Measurements from ENCODE around the gene KMT2E. TPM values are rescaled to one million over a fixed set of nuclear protein-coding genes. Genes with fewer than 3 reads are reported as not detected.

The KMT2E gene
- total RNA-seq, 1 donor from 2014 or later, result 75.6 TPM

- no peak for DNase-seq (ENCODE audit: extremely low spot score, unreplicated experiment)
- H3K27ac Mint-ChIP-seq (ENCODE audit: unreplicated experiment), result peak overlapping the region; percentile 100
- peaks cover 11% of the 10 kb centered on the region for H3K36me3 Mint-ChIP-seq (ENCODE audit: unreplicated experiment)
Observed at GRCh38 chr7:105011141-105011830, 2.7 kb upstream of the KMT2E start.

DNA sequence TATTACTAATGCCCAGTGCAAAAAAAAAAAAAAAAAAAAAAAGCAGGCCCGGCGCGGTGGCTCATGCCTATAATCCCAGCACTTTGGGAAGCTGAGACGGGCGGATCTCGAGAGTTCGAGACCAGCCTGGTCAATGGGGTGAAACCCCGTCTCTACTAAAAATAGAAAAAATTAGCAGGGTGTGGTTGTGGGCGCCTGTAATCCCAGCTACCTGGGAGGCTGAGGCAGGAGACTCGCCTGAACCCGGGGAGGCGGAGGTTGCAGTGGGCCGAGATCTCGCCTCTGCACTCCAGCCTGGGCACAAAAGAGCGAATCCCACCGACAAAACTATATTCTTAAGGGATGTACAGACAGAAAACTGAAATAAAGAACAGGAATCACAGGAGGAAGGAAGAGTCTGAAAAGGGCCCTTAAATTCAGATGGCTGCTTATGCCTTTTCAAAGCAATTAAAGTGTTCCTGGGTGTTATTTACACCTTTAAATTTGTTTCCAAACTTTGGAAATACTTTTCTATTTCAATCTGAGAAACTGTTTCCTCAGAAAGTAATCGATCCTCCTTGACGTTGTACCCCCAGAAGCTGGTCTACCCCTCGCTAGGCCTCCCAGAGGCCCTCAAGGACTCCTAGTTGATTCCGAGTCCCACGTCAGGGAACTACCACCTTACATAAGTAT lies 2.0 kb upstream of the KMT2E start:
- peak overlapping the region; percentile 98 for H3K4me3 Mint-ChIP-seq (ENCODE audit: unreplicated experiment)
- peaks cover 11% of the 10 kb centered on the region for H3K36me3 Mint-ChIP-seq (ENCODE audit: unreplicated experiment)

More at GRCh38 chr7:105011141-105011830, 2.7 kb upstream of the KMT2E start:
- H3K4me3 Mint-ChIP-seq (ENCODE audit: unreplicated experiment), result peak overlapping the region; percentile 98
- peaks cover 40% of the 10 kb centered on the region for H3K4me1 Mint-ChIP-seq (ENCODE audit: unreplicated experiment)
- no peaks in the 10 kb centered on the region for H3K9me3 Mint-ChIP-seq (ENCODE audit: unreplicated experiment)
- TF ChIP-seq, protein P1, sequence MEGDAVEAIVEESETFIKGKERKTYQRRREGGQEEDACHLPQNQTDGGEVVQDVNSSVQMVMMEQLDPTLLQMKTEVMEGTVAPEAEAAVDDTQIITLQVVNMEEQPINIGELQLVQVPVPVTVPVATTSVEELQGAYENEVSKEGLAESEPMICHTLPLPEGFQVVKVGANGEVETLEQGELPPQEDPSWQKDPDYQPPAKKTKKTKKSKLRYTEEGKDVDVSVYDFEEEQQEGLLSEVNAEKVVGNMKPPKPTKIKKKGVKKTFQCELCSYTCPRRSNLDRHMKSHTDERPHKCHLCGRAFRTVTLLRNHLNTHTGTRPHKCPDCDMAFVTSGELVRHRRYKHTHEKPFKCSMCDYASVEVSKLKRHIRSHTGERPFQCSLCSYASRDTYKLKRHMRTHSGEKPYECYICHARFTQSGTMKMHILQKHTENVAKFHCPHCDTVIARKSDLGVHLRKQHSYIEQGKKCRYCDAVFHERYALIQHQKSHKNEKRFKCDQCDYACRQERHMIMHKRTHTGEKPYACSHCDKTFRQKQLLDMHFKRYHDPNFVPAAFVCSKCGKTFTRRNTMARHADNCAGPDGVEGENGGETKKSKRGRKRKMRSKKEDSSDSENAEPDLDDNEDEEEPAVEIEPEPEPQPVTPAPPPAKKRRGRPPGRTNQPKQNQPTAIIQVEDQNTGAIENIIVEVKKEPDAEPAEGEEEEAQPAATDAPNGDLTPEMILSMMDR (IDR thresholded peaks at IDR 0.05), result no peak
- H3K27me3 Mint-ChIP-seq (ENCODE audit: unreplicated experiment), result no peaks in the 10 kb centered on the region

GRCh38 chr7:105012503-105013220 lies 1.3 kb upstream of the KMT2E start:
- H3K9me3 Mint-ChIP-seq (ENCODE audit: unreplicated experiment), result no peaks in the 10 kb centered on the region
- peaks cover 44% of the 10 kb centered on the region for H3K4me1 Mint-ChIP-seq (ENCODE audit: unreplicated experiment)
- TF ChIP-seq, protein P1 (IDR thresholded peaks at IDR 0.05), result no peak
- DNase-seq (ENCODE audit: extremely low spot score, unreplicated experiment), result peak; percentile 99
- peak overlapping the region; percentile 100 for H3K27ac Mint-ChIP-seq (ENCODE audit: unreplicated experiment)
- H3K36me3 Mint-ChIP-seq (ENCODE audit: unreplicated experiment), result peaks cover 11% of the 10 kb centered on the region
- no peaks in the 10 kb centered on the region for H3K27me3 Mint-ChIP-seq (ENCODE audit: unreplicated experiment)
- H3K4me3 Mint-ChIP-seq (ENCODE audit: unreplicated experiment), result peak overlapping the region; percentile 98

More for the DNA sequence above, 2.0 kb upstream of the KMT2E start:
- no peaks in the 10 kb centered on the region for H3K27me3 Mint-ChIP-seq (ENCODE audit: unreplicated experiment)
- TF ChIP-seq, protein P1 (IDR thresholded peaks at IDR 0.05), result no peak
- peak overlapping the region; percentile 100 for H3K27ac Mint-ChIP-seq (ENCODE audit: unreplicated experiment)
- no peak for DNase-seq (ENCODE audit: extremely low spot score, unreplicated experiment)
- H3K4me1 Mint-ChIP-seq (ENCODE audit: unreplicated experiment), result peaks cover 41% of the 10 kb centered on the region
- H3K9me3 Mint-ChIP-seq (ENCODE audit: unreplicated experiment), result no peaks in the 10 kb centered on the region

- TF ChIP-seq, protein P1 (IDR thresholded peaks at IDR 0.05), result peak; percentile 53
- peak; percentile 98 for DNase-seq (ENCODE audit: extremely low spot score, unreplicated experiment)
- Mint-ChIP-seq H3K36me3 (ENCODE audit: unreplicated experiment) (peaks cover 11% of the 10 kb centered on the region), H3K27ac (ENCODE audit: unreplicated experiment) (peak overlapping the region; percentile 100), H3K4me3 (ENCODE audit: unreplicated experiment) (peak overlapping the region; percentile 98), H3K9me3 (ENCODE audit: unreplicated experiment) (no peaks in the 10 kb centered on the region), H3K27me3 (ENCODE audit: unreplicated experiment) (no peaks in the 10 kb centered on the region), H3K4me1 (ENCODE audit: unreplicated experiment) (peaks cover 45% of the 10 kb centered on the region)
Observed at GRCh38 chr7:105013221-105013815, 687 bp upstream of the KMT2E start.
